ENCODE data around the gene QRFP.

- TF ChIP-seq YY1 (IDR thresholded peaks at IDR 0.05; ENCODE audit: low read depth) (no peak), CEBPB (IDR thresholded peaks at IDR 0.05) (no peak), REST (IDR thresholded peaks at IDR 0.05; ENCODE audit: low read depth) (no peak), EGR1 (IDR thresholded peaks at IDR 0.05) (no peak), MAX (IDR thresholded peaks at IDR 0.05) (no peak), TAF1 (IDR thresholded peaks at IDR 0.05; ENCODE audit: low read depth) (no peak), EP300 (IDR thresholded peaks at IDR 0.05; ENCODE audit: borderline replicate concordance) (no peak), USF1 (IDR thresholded peaks at IDR 0.05) (no peak), ZBTB7A (IDR thresholded peaks at IDR 0.05; ENCODE audit: low read depth) (no peak), FOXM1 (IDR thresholded peaks at IDR 0.05; ENCODE audit: borderline replicate concordance, low read depth) (no peak), CREB1 (IDR thresholded peaks at IDR 0.05; ENCODE audit: low read depth) (no peak)
Observed at GRCh38 chr9:130915096-130915447, 18.5 kb upstream of the QRFP start.
